Smooth muscle cell (in vitro differentiated cells): ENCODE results near the gene CEBPA. TPM values are rescaled to one million over a fixed set of nuclear protein-coding genes. Genes with fewer than 3 reads are reported as not detected.

Experiments
- DNase-seq: peaks from one replicate; lab custom pipeline; 2025; ENCODE audit not compliant: unreplicated experiment; lab: John Stamatoyannopoulos, UW
- H2AFZ ChIP-seq: fragments of 200-600 bp; sonication (generic); 2 replicates; pipeline ENCODE4 v1.6.0; 2016; ENCODE audit warnings: antibody characterized with exemption, low read depth, mild to moderate bottlenecking
- H3F3A ChIP-seq: fragments of 200-600 bp; sonication (generic); 2 replicates; pipeline ENCODE4 v1.6.0; 2017; ENCODE audit warnings: antibody characterized with exemption, low read depth
- H3K27ac ChIP-seq: fragments of 200-600 bp; sonication (generic); 2 replicates; pipeline ENCODE4 v1.5.1; 2016; ENCODE audit warnings: low read depth, mild to moderate bottlenecking
- H3K27me3 ChIP-seq: fragments of 200-600 bp; sonication (generic); 2 replicates; pipeline ENCODE4 v1.6.1; 2016; ENCODE audit warnings: low read depth, mild to moderate bottlenecking
- H3K36me3 ChIP-seq: fragments of 200-600 bp; sonication (generic); 2 replicates; pipeline ENCODE4 v1.5.1; 2016; ENCODE audit warnings: low read depth
- H3K4me1 ChIP-seq: fragments of 200-600 bp; sonication (generic); 2 replicates; pipeline ENCODE4 v1.5.1; 2016; ENCODE audit warnings: low read depth
- H3K4me2 ChIP-seq: fragments of 200-600 bp; sonication (generic); 2 replicates; pipeline ENCODE4 v1.6.0; 2016; ENCODE audit warnings: mild to moderate bottlenecking
- H3K4me3 ChIP-seq: fragments of 200-600 bp; sonication (generic); 2 replicates; pipeline ENCODE4 v1.5.1; 2016; ENCODE audit warnings: mild to moderate bottlenecking
- H3K79me2 ChIP-seq: fragments of 200-600 bp; sonication (generic); 2 replicates; pipeline ENCODE4 v1.6.0; 2016; ENCODE audit warnings: low read depth, mild to moderate bottlenecking
- H3K9ac ChIP-seq: fragments of 200-600 bp; sonication (generic); 2 replicates; pipeline ENCODE4 v1.6.0; 2016; ENCODE audit warnings: low read depth
- H3K9me3 ChIP-seq: fragments of 200-600 bp; sonication (generic); replicated peaks from 2 replicates; pipeline ENCODE4 v1.5.1; 2016; ENCODE audit warnings: low read depth
- H4K20me1 ChIP-seq: fragments of 200-600 bp; sonication (generic); 2 replicates; pipeline ENCODE4 v1.6.0; 2016; ENCODE audit warnings: low read depth
- CTCF ChIP-seq: fragments of 200-600 bp; sonication (generic); IDR thresholded peaks from 2 replicates; pipeline ENCODE4 v1.5.1; 2017; ENCODE audit warnings: borderline replicate concordance, mild to moderate bottlenecking, antibody characterized with exemption; ENCODE audit not compliant: insufficient read depth, poor library complexity, severe bottlenecking
- WGBS: methylation state at CpG from one replicate; pipeline ENCODE4 v1.1.7; 2016; ENCODE audit warnings: low lambda C conversion rate; 5-methylcytosine and 5-hydroxymethylcytosine counted together
- polyA plus RNA-seq: library from polyadenylated mRNA; unstranded; fragments of >200 nt; fragmentation: Nextera tagmentation; extraction: Ambion mirVana; gene quantifications from 2 replicates; pipeline ENCODE4 v1.2.1, GENCODE V29; 2016
- total RNA-seq: library from RNA; depleted of rRNA; stranded (reverse); fragments of >200 nt; gene quantifications from 2 replicates; pipeline ENCODE4 v1.2.3, GENCODE V29; 2014

The CEBPA gene
- total and polyA plus RNA-seq, 2 experiments from 2014 or later, result 1.2 to 2.1 TPM

- Histone ChIP-seq H3K9ac (no peak overlapping the region), H3K4me2 (no peak overlapping the region), H3K36me3 (no peaks in the 10 kb centered on the region), H3K9me3 (peaks cover 7% of the 10 kb centered on the region), H2AFZ (no peak overlapping the region), H3K27ac (peak overlapping the region; percentile 82), H3F3A (peaks cover 16% of the 10 kb centered on the region), H3K27me3 (no peaks in the 10 kb centered on the region), H4K20me1 (no peaks in the 10 kb centered on the region), H3K4me1 (no peaks in the 10 kb centered on the region), H3K4me3 (no peak overlapping the region), H3K79me2 (no peaks in the 10 kb centered on the region)
- no peak for TF ChIP-seq CTCF
- WGBS, result 85% methylated on average over 15 of the region's 15 CpGs
- no peak for DNase-seq
These were observed 10.5 kb downstream of the CEBPA start for GRCh38 chr19:33291623-33292534.

- Histone ChIP-seq H3K9me3 (peaks cover 7% of the 10 kb centered on the region), H2AFZ (no peak overlapping the region), H3K4me3 (no peak overlapping the region), H3F3A (peaks cover 16% of the 10 kb centered on the region), H3K4me2 (no peak overlapping the region), H3K79me2 (no peaks in the 10 kb centered on the region), H4K20me1 (no peaks in the 10 kb centered on the region), H3K27ac (peak overlapping the region; percentile 45), H3K27me3 (no peaks in the 10 kb centered on the region), H3K36me3 (no peaks in the 10 kb centered on the region), H3K9ac (no peak overlapping the region), H3K4me1 (no peaks in the 10 kb centered on the region)
- no peak for DNase-seq
- 70% methylated on average over 14 of the region's 14 CpGs for WGBS
- no peak for TF ChIP-seq CTCF
These were observed 11.2 kb downstream of the CEBPA start for GRCh38 chr19:33290956-33291622.

GRCh38 chr19:33290082-33290815 is 12.1 kb downstream of the CEBPA start:
- Histone ChIP-seq H3K79me2 (no peaks in the 10 kb centered on the region), H3F3A (peaks cover 16% of the 10 kb centered on the region), H2AFZ (no peak overlapping the region), H3K27me3 (no peaks in the 10 kb centered on the region), H3K27ac (no peak overlapping the region), H3K9ac (no peak overlapping the region), H3K4me3 (no peak overlapping the region), H4K20me1 (no peaks in the 10 kb centered on the region), H3K4me1 (no peaks in the 10 kb centered on the region), H3K36me3 (no peaks in the 10 kb centered on the region), H3K9me3 (peaks cover 7% of the 10 kb centered on the region), H3K4me2 (no peak overlapping the region)
- no peak for DNase-seq
- TF ChIP-seq CTCF, result no peak
- WGBS, result 89% methylated on average over 11 of the region's 11 CpGs
